ENCODE results near the gene PDZD2.

DNA sequence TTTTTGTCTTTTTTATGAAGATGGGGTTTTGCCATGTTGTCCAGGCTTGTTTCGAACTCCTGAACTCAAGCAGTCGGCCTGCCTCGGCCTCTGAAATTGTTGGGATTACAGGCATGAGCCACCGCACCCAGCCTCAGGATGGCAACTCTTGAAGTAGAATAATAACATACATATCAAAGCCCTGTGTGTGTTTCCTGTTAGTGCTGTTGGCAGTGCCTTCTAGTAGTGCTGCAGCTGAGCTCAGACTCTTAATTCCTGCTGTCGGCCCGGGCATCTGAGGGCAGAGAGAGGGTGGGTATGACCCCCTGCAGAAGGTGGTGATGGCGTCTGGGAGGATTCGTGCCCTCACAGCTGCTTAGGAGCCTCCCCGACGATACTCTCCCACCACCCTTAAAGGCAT lies 227.2 kb downstream of the PDZD2 start:
- no peak for TF ChIP-seq POLR2A (IDR thresholded peaks at IDR 0.05)
- TF ChIP-seq, protein P1, sequence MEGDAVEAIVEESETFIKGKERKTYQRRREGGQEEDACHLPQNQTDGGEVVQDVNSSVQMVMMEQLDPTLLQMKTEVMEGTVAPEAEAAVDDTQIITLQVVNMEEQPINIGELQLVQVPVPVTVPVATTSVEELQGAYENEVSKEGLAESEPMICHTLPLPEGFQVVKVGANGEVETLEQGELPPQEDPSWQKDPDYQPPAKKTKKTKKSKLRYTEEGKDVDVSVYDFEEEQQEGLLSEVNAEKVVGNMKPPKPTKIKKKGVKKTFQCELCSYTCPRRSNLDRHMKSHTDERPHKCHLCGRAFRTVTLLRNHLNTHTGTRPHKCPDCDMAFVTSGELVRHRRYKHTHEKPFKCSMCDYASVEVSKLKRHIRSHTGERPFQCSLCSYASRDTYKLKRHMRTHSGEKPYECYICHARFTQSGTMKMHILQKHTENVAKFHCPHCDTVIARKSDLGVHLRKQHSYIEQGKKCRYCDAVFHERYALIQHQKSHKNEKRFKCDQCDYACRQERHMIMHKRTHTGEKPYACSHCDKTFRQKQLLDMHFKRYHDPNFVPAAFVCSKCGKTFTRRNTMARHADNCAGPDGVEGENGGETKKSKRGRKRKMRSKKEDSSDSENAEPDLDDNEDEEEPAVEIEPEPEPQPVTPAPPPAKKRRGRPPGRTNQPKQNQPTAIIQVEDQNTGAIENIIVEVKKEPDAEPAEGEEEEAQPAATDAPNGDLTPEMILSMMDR (IDR thresholded peaks at IDR 0.05 in 4 of 5, conservative IDR thresholded peaks at IDR 0.05 in 1 of 5) = no peak

All from gastrocnemius medialis (tissue), 4 donors.